Mucosa of stomach (tissue), 1 donor: ENCODE data around the gene ANKRD2.
"Not testable (repeated sequence)": the region's sequence is repeated elsewhere in the genome, so short reads cannot be mapped to it uniquely, and the experiment has no call there.

Experiments used
- H3K27me3 ChIP-seq: one replicate; pipeline ENCODE4 v1.7.0; 2013; ENCODE audit warnings: mild to moderate bottlenecking, low read length; ENCODE audit not compliant: control insufficient read depth, insufficient read depth
- H3K36me3 ChIP-seq: one replicate; pipeline ENCODE4 v1.7.0; 2013; ENCODE audit warnings: low read length; ENCODE audit not compliant: control insufficient read depth, insufficient read depth
- H3K4me1 ChIP-seq: one replicate; pipeline ENCODE4 v1.7.0; 2013; ENCODE audit warnings: mild to moderate bottlenecking, low read length; ENCODE audit not compliant: control insufficient read depth, insufficient read depth
- H3K4me3 ChIP-seq: one replicate; pipeline ENCODE4 v1.7.0; 2013; ENCODE audit warnings: low read length
- H3K9ac ChIP-seq: one replicate; pipeline ENCODE4 v1.7.0; 2013; ENCODE audit warnings: mild to moderate bottlenecking, low read length, moderate library complexity
- H3K9me3 ChIP-seq: one replicate; pipeline ENCODE4 v1.7.0; 2013; ENCODE audit warnings: mild to moderate bottlenecking, low read length, moderate library complexity; ENCODE audit not compliant: control insufficient read depth
- donor health status: Pancreatic carcinoma.

The ANKRD2 gene

GRCh38 chr10:97572214-97572989, at the start of gene ANKRD2:
TSS of gene ANKRD2 (plus strand) at chr10:97572779. CDS start at chr10:97572789, 10 bp downstream.
- H3K4me3 ChIP-seq = no peak within 1 kb of the TSS
- H3K9me3 ChIP-seq = no peaks in the 10 kb centered on the region
- peaks cover under 1% of the 10 kb centered on the region for H3K27me3 ChIP-seq
- peaks cover 30% of the 10 kb centered on the region for H3K4me1 ChIP-seq
- H3K9ac ChIP-seq = no peak within 1 kb of the TSS
- no peaks in the 10 kb centered on the region for H3K36me3 ChIP-seq

DNA sequence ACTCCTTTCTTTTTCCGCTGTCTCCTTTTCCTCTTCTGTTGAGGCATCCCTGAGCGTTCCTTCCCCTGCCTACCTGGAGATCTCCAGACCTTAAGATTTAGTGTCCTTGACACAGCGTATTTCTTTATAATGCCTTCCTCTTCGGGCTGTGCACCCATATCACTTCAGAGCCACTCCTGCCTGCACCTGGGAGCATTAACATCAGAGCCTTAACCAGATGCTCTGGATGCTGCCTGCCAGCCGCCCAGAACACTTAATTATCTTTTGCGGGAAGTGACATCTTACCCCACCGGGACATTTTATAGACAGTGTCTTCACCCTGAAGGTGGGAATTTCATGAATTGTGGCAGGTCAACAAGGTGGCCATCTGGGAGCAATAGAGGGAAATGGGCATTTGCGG, 49.6 kb upstream of the ANKRD2 start:
- Histone ChIP-seq H3K27me3 (no peaks in the 10 kb centered on the region), H3K4me1 (peaks cover 3% of the 10 kb centered on the region), H3K9ac (no peak overlapping the region), H3K9me3 (no peaks in the 10 kb centered on the region), H3K36me3 (no peaks in the 10 kb centered on the region), H3K4me3 (no peak overlapping the region)

DNA sequence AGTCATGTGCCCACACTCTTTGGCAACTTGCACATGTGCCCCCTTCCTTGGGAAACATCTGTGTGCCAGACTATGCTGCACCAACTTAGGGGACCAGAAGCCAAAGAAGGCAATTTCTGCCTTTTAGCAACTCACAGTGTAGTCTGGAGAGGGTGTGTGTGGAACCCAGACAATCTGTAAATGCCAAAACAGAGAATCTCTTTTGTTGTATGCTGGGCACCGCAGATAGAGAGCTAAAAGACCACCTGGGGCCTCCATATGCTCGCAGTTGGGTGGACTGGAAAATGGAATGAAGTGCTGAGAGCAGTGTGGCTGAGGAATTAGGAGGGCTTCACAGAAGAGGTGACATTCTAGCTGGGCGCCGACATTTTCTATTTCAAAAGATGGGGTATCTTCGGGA, 47.5 kb upstream of the ANKRD2 start:
- Histone ChIP-seq H3K36me3 (no peaks in the 10 kb centered on the region), H3K4me1 (peaks cover 3% of the 10 kb centered on the region), H3K27me3 (no peaks in the 10 kb centered on the region), H3K9ac (no peak overlapping the region), H3K4me3 (no peak overlapping the region), H3K9me3 (no peaks in the 10 kb centered on the region)

DNA sequence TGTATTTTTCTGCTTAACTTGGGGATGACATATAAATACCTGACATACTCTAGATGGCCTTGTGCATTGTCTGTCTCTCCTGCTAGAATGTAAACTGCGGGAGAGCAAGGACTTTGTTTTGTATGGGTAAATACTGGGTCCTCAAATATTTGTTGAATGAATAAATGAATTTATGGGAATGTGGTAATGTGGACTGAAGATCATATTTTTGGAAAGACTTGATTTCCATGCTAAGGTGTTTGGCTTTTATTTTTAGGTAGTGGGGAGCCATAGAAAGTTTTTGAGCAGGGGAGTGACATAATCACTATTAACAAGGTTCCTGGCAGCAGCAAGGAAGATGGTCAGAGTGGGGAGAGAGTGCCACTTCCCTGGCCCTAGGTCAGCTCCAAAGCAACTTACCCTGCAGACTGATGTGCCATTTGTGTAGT, 46.9 kb upstream of the ANKRD2 start:
- H3K4me1 ChIP-seq = peaks cover 3% of the 10 kb centered on the region
- no peak overlapping the region for H3K9ac ChIP-seq
- H3K27me3 ChIP-seq = no peaks in the 10 kb centered on the region
- H3K36me3 ChIP-seq = no peaks in the 10 kb centered on the region
- no peaks in the 10 kb centered on the region for H3K9me3 ChIP-seq
- H3K4me3 ChIP-seq = no peak overlapping the region

- not testable (repeated sequence) for H3K9me3 ChIP-seq, H3K9ac ChIP-seq, H3K27me3 ChIP-seq, H3K36me3 ChIP-seq, H3K4me1 ChIP-seq, H3K4me3 ChIP-seq
These were observed 43.7 kb upstream of the ANKRD2 start for GRCh38 chr10:97528876-97529275.

DNA sequence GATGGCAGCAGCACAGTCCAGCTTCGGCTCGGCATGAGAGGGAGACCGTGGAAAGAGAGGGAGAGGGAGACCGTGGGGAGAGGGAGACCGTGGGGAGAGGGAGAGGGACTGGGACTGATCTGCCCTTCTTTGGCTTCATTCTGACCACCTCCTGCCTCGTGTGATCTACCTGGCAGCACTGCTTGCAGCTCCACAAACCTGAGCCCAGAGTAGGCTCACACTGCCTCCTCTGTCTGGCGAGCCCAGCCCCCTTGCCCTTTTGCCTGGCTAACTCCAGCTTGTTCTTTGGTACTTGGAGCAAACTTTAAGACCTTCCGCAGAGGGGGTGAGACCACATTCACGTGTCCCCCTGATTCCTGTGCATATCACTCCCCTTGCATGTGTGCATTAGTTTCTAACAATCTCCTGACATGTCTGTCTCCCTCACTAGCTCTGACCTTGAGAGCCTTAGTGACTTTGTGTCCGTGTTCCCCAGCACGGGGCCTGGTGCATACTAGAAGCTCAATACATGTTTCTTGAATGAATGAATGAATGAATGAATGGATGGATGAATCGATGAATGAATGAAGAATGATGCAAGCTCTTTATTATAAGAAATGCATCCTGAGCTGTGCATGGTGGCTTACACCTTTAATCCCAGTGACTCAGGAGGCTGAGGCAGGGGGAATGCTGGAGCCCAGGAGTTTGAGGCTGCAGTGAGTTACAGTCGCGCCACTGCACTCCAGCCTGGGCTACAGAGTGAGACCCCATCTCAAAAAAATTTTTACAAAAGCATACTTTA, 42.7 kb upstream of the ANKRD2 start:
- Histone ChIP-seq H3K4me3 (no peak overlapping the region), H3K27me3 (no peaks in the 10 kb centered on the region), H3K9me3 (no peaks in the 10 kb centered on the region), H3K4me1 (no peaks in the 10 kb centered on the region), H3K36me3 (no peaks in the 10 kb centered on the region), H3K9ac (no peak overlapping the region)

- no peak overlapping the region for H3K9ac ChIP-seq
- H3K36me3 ChIP-seq = no peaks in the 10 kb centered on the region
- no peaks in the 10 kb centered on the region for H3K9me3 ChIP-seq
- no peaks in the 10 kb centered on the region for H3K4me1 ChIP-seq
- H3K27me3 ChIP-seq = no peaks in the 10 kb centered on the region
- H3K4me3 ChIP-seq = no peak overlapping the region
These were observed 41.1 kb upstream of the ANKRD2 start for GRCh38 chr10:97531401-97531986.

- H3K9ac ChIP-seq = no peak overlapping the region
- no peaks in the 10 kb centered on the region for H3K4me1 ChIP-seq
- no peaks in the 10 kb centered on the region for H3K36me3 ChIP-seq
- no peaks in the 10 kb centered on the region for H3K27me3 ChIP-seq
- no peak overlapping the region for H3K4me3 ChIP-seq
- no peaks in the 10 kb centered on the region for H3K9me3 ChIP-seq
These were observed 39.5 kb upstream of the ANKRD2 start for GRCh38 chr10:97532935-97533671.

DNA sequence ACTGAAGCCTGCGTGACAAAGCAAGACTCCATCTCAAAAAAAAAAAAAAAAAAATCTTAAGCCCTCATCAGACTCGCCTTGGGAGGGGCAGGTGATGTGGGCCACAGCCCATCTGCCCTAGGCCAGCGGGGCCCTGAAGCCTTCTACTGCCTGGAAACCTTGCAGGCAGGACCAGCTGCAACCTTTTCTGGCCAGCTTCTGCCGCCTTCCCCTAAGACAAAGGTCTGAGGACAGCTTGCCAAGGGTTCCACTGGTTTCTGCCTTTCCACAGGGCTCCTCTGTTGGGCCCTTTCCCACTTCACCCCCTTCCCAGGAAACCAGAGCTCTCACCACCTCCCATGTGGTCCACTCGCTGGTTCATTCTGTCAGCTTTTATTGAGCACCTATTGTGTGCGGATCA, 38.7 kb upstream of the ANKRD2 start:
- Histone ChIP-seq H3K4me1 (no peaks in the 10 kb centered on the region), H3K36me3 (no peaks in the 10 kb centered on the region), H3K4me3 (no peak overlapping the region), H3K9me3 (no peaks in the 10 kb centered on the region), H3K27me3 (no peaks in the 10 kb centered on the region), H3K9ac (no peak overlapping the region)

- H3K36me3 ChIP-seq = no peaks in the 10 kb centered on the region
- H3K9ac ChIP-seq = no peak overlapping the region
- H3K9me3 ChIP-seq = no peaks in the 10 kb centered on the region
- no peak overlapping the region for H3K4me3 ChIP-seq
- H3K4me1 ChIP-seq = no peaks in the 10 kb centered on the region
- no peaks in the 10 kb centered on the region for H3K27me3 ChIP-seq
These were observed 37.7 kb upstream of the ANKRD2 start for GRCh38 chr10:97534746-97535367.

DNA sequence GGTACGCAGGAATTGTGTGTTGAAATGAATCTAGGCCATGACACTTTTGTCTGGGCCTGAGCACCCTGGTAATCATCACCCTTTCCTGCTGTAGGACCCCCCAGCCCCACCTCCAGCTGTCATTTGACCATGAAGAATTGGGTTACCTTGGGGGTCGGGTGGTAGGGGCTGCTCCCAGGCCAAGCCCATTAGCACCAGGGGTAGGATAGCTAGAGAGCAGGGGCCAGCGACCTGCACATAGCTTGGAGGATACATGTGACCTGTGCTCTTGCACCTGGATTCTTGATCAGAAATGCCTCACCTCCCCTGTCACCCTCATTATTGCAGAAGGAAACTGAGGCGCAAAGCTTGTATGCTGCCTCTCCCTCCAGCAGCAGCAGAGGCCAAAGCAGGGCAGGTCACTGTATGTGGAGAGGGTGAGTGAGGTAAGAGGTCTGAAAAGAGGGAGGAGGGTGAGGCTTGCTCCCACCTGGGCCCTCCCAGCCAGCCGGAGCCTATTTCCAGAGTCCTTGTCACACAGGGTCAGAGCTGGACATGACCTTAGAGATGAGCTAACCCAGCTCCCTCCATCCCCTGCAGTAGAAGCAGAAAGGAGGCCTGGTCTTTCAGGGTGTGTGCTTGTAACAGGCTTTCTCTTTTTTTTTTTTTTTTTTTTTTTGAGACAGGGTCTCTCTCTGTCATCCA, 35.3 kb upstream of the ANKRD2 start:
- no peaks in the 10 kb centered on the region for H3K36me3 ChIP-seq
- no peak overlapping the region for H3K4me3 ChIP-seq
- H3K4me1 ChIP-seq = peaks cover 9% of the 10 kb centered on the region
- H3K27me3 ChIP-seq = no peaks in the 10 kb centered on the region
- no peak overlapping the region for H3K9ac ChIP-seq
- no peaks in the 10 kb centered on the region for H3K9me3 ChIP-seq
